Islet of Langerhans (tissue), 1 donor: ENCODE results near the gene USP7.

Experiments
- FAIRE-seq: peaks from one replicate; lab custom pipeline; 2011; peaks lifted over from hg19 to GRCh38; lab: Jason Lieb, UNC

USP7 gene

GRCh38 chr16:8951447-8952280 is 12.0 kb downstream of the USP7 start:
- no peak for FAIRE-seq

- no peak for FAIRE-seq
These were observed 13.1 kb downstream of the USP7 start for GRCh38 chr16:8950580-8951077.

- FAIRE-seq, result no peak
These were observed 13.9 kb downstream of the USP7 start for GRCh38 chr16:8949536-8950418.

GRCh38 chr16:8948831-8949230 is 14.9 kb downstream of the USP7 start:
- FAIRE-seq, result no peak

- no peak for FAIRE-seq
These were observed 15.6 kb downstream of the USP7 start for GRCh38 chr16:8948069-8948593.

GRCh38 chr16:8946544-8946943 is 17.2 kb downstream of the USP7 start:
- FAIRE-seq, result no peak

- no peak for FAIRE-seq
These were observed 17.9 kb downstream of the USP7 start for GRCh38 chr16:8945626-8946296.

- FAIRE-seq, result no peak
These were observed 19.5 kb downstream of the USP7 start for GRCh38 chr16:8943966-8944759.

GRCh38 chr16:8943001-8943763 is 20.5 kb downstream of the USP7 start:
- FAIRE-seq, result no peak

GRCh38 chr16:8941718-8942344 is 21.9 kb downstream of the USP7 start:
- no peak for FAIRE-seq

GRCh38 chr16:8937803-8938202 is 25.9 kb downstream of the USP7 start:
- no peak for FAIRE-seq

- FAIRE-seq, result no peak
These were observed 27.3 kb downstream of the USP7 start for GRCh38 chr16:8936421-8936820.

GRCh38 chr16:8935989-8936388 is 27.7 kb downstream of the USP7 start:
- no peak for FAIRE-seq

- FAIRE-seq, result no peak
These were observed 29.1 kb downstream of the USP7 start for GRCh38 chr16:8934601-8935000.

GRCh38 chr16:8931859-8932258 is 31.8 kb downstream of the USP7 start:
- no peak for FAIRE-seq

GRCh38 chr16:8929086-8929748 is 34.5 kb downstream of the USP7 start:
- FAIRE-seq, result no peak

- FAIRE-seq, result no peak
These were observed 35.2 kb downstream of the USP7 start for GRCh38 chr16:8928467-8928957.

GRCh38 chr16:8926827-8927226 is 36.9 kb downstream of the USP7 start:
- no peak for FAIRE-seq

- no peak for FAIRE-seq
These were observed 38.3 kb downstream of the USP7 start for GRCh38 chr16:8925455-8925854.
